ENCODE measurements around the gene PPP2R2C.

Gene PPP2R2C

DNA sequence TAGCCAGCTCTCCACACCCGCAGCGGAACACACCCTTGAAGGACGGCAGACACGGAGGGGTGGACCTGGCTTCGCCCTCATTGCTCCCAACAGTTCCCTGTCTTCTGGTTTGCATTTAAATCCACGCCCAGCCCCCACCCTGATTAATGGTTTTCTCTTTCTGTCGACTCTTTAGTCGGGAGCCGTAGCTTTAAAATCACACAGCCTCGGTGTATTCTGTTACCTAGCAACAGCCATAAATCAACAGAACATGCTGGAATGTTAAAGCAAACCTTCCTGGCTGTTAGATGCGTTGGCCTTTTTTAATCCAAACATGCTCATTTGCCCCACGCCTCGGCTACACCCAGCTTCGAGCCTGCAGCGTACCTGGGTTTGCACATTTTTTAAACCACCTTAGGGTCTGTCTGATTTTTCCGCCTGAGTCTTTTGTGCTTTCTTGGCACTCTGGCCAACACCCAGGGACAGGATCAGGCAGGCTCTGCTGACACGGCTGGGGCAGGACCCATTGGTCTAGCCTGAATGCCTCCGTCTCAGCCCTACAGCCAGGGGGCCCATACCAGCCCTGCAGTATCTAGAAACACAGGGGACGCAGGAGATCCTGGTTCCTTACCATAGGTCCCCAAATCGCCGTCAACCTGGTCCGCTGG lies 21.4 kb upstream of the PPP2R2C start:
- no peak for DNase-seq

DNA sequence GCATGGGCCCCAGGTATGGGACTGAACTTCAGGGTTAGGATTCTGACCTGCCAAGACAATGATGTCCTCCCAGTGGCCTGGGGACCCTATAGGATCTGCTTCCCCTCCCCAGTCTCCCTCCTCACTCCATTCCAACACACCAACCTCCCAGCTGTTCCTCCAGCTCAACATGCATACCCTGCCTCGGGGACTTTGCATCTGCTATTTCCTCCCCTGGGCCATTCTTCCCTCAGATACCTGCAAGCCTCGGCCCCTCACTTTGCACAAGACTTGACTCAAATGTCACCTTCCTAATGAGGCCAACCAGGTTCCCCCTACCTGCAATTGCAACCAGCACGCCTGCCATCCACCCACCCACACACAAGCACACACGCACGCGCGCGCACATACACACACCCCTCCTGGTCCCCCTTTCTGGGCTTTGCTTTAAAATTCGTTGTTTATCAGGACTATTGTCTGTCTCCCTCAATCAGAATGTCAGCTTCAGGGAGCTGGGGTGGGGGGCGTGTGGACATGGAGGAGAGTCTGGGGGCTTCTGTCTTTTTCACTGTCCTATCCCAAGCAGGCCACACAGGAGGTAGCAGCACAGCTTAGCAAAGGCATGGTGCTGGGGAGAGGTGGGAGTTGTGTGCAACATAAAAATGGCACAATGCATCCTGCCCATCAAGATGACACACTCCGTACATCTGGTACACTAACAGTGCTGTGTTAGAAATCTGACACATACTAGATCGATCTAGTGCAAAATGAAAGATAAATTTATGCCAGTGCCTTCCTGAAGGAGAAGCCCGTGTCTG lies 20.6 kb upstream of the PPP2R2C start:
- DNase-seq, result no peak

- DNase-seq, result no peak
Observed at GRCh38 chr4:6492027-6492590, 19.7 kb upstream of the PPP2R2C start.

DNA sequence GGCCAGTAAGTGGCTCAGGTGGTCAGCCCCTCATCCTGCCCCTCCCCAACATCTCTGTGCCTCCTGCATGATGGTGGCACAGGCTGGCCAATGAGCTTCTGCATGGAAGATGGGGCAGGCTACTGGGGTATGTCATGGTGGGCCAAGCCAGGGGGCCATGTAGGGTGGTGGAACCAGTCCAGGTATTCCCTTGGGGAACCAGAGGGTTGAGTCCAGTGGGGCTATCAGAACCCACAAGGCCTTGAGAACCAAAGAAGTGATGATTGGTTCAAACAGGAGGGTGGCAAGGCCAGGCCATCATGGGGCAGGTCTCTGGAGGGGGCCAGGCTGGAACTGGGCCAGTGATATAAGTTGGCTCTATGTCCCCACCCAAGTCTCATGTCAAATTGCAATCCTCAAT lies 18.8 kb upstream of the PPP2R2C start:
- DNase-seq, result no peak

DNA sequence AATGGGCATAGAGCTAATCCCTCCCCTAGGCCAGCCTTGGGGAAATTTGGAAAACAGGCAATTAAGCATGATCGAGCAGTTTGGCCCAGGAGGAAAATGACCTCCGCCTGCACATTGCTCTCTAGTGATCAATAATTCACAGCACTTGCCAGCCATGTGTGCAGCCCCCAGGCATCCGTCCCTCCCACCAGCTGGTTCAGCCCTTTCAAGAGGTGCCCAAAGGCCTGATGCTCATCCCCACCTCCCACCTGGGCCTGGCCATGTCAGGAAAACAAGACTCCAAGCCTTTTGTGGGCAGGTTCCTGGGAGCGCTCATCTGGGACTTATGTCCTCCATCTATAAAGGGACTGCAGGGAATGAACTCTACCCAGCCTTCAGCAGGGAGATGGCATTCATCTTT lies 17.5 kb upstream of the PPP2R2C start:
- no peak for DNase-seq

DNA sequence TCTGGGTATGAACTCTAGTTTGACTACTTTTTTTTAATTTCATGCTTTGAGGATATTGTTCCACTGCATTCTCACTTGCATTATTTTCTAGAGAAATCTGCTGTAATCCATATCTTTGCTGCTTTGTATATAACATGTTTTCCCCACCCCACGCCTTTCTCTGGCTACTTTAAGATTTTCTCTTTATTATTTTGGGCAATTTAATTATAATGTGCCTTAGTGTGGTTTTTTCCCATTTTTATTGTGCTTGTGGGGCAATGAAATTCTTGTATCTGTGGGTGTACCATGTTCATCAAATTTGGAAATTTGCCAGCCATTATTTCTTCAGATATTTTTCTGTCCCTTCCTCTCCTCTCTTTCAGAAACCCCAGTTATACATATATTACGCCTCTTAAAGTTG lies 15.1 kb upstream of the PPP2R2C start:
- DNase-seq, result no peak

DNA sequence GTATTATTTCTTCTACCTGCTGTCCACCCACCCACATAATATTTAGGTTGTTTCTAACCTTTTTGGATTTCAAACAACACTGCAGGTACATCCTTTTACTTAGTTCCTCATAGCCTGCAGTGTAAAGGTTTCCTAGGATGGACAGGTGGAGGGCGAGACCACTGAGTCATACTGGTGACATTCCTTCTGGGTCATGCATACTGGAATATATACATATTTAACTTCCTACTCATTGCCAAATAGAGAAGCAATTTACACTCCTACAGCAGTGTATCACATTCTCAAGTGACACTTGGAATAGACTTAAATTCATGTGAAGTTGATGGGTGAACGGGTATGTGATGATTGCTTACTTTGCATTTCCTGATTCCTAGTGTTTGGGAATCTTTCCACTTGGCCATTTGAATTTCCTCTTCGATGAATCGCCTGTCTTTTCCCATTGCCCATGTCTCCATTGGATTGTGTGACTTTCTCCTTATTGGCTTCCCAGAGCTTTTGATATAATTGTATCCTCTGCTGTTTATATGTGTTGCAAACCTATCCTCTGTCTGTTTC lies 8.2 kb upstream of the PPP2R2C start:
- DNase-seq, result no peak

DNA sequence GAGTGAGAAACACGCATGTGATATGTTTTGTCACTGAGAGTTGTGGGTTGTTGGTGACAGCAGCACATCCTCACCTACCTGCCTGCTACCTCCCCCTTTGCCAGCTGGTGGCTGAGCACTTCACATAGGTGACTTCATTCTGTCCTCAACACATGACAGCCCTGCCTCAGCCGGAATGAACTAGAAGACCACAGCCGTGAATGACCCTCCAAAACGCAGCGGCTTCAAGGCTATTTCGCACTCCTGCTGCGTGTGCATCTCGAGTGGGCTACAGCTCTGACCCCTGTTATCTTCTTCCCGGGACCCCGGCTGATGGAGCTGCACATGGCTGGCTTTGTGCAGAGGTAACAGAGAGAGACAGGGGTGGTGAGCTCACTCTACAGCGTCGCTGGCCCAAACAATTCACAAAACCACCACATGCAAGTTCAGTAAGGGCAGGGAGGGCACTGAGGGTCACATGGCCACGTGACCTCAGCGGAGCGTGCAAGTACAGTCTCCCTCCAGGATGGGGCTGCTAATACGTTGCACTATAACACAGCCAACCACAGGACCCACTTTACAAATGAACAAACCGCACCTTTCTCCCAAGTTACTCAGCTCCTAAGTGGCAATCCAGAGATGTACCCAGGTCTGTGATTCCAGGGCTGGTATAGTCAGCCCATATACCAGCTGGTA lies 6.3 kb upstream of the PPP2R2C start:
- DNase-seq, result no peak

DNA sequence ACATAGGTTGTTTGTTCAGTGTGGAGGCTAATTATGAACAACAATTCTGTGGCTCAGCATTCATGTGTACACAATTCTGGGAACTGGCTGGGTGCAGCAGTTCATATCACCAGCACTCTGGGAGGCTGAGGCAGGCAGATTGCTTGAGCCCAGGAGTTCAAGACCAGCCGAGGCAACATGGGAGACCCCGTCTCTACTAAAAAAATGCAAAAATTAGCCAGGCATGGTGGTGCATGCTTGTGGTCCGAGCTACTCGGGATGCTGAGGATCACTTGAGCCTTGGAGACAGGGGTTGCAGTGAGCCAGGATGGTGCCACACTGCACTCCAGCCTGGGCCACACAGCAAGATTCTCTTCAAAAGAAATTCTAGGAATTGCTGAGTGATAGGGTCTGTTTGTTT lies 4.5 kb upstream of the PPP2R2C start:
- DNase-seq, result no peak

- DNase-seq, result no peak
Observed at GRCh38 chr4:6475492-6476020, 3.1 kb upstream of the PPP2R2C start.

DNA sequence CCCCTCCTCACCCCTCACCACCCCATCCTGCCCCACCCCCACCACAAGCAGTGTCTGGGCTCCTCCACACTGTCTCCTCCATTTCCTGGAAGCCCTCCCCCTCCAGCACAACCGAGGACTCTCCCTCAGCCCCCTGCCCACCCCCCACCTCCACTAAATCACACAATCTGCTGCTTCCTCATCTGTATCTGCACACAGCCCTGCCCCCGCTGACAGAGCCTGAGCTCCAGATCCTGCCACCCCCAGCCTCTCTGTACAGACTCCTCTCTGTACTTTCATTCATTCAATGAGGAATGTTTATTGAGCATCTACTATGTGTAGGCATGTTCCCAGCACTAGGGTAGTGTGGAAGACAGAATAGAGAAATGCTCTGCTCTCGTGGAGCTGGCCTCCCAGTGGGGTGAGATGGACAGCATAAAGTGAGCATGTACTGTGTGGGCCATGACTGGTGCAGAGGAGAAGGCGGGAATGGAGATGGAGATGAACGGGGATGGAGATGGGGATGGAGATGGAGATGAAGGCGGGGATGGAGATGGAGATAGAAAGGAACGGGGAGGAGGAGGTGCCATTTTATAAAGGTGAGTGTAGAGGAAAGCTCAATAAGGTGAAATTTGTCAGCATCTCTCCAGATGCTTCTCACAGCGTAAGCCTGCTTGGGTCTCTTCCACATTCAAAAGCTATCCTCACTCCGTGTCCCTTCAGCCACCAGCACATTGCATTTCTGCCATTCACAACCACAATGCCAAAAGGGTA lies 2.5 kb upstream of the PPP2R2C start:
- DNase-seq, result no peak

- no peak for DNase-seq
Observed at GRCh38 chr4:6474053-6474568, 1.7 kb upstream of the PPP2R2C start.

- no peak for DNase-seq
Observed at GRCh38 chr4:6473264-6474052, 1.0 kb upstream of the PPP2R2C start.

DNA sequence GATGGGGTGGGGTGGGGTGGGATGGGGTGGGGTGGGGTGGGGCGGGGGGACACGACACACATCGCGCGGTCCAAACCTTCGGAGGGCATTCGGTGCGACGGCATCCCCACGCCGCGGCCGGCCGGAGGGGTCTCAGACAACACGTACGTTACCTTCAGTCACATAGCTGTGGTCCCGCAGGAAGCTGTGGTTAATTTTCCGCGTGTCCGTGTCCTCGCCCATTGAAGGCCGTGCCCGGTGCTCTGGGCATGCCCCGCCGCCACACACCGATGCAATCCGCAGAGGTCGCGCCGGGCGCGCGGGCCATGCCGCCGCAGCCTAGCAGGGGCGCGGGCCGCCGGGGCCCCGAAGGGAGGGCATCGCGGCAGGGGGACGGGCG lies 417 bp downstream of the PPP2R2C start:
- no peak for DNase-seq

GRCh38 chr4:6471307-6472007 lies 957 bp downstream of the PPP2R2C start:
- no peak for DNase-seq

DNA sequence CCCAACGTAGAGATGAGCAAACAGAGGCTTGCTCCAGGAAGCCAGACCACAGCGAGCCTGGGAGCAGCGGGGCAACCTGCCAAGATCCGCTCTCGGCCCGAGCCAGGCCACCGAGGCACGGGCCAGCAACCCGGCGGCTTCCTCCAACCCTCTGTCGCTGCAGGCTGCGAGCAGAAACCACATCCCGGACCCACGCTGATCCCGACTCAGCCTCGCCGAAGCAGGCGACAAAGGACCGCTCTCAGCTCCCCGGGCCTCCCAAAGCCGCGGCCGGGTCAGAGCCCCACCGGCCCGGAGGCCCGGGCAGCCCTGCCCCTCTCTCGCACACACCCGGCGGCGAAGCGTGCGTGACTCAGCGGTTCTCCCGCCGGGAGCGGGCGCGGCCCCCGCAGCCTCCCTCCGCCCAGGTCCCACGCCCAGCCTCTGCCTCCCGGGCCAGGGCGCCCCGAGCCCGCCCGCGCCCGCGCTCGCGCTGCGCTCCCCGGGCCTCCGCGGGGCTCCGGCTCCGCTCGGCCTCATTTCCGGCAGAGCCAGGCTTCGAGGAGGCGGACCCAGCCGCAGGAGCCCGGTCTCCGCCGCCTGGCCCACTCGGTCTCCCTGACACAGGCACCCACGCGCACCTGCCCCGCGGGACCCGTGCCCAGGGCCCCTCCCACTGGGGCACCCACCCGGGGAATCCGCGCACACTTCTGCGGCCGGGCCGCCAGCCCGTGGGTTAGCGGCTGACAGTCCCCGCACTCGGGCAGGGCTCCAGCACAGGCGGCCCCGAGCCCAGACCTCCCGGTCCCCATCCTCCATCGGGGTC lies 1.7 kb downstream of the PPP2R2C start:
- DNase-seq, result no peak

- no peak for DNase-seq
Observed at GRCh38 chr4:6469898-6470501, 2.4 kb downstream of the PPP2R2C start.

- DNase-seq, result no peak
Observed at GRCh38 chr4:6469144-6469543, 3.3 kb downstream of the PPP2R2C start.

- no peak for DNase-seq
Observed at GRCh38 chr4:6468376-6468775, 4.0 kb downstream of the PPP2R2C start.

Data from CD4-positive, alpha-beta T cell treated with Interferon gamma for 1 hour (primary cell).